Activated naive CD4-positive, alpha-beta T cell treated with anti-CD3 and anti-CD28 coated beads, Interleukin-2, amount 50 U/mL, for 16 hours (primary cell): ENCODE measurements around the gene TTC33.
"Not testable (repeated sequence)": the region's sequence is repeated elsewhere in the genome, so short reads cannot be mapped to it uniquely, and the experiment has no call there.

Experiments
- DNase-seq: peaks from one replicate; pipeline ENCODE4 v3.0.0-alpha.2; 2020

Gene TTC33

GRCh38 chr5:40648150-40648549, 107.6 kb downstream of the TTC33 start:
- DNase-seq, result no peak

- DNase-seq, result no peak
Measured at GRCh38 chr5:40646266-40646665, 109.5 kb downstream of the TTC33 start.

GRCh38 chr5:40639531-40639930, 116.2 kb downstream of the TTC33 start:
- DNase-seq, result not testable (repeated sequence)

- no peak for DNase-seq
Measured at GRCh38 chr5:40634593-40634992, 121.2 kb downstream of the TTC33 start.

- DNase-seq, result no peak
Measured at GRCh38 chr5:40634154-40634553, 121.6 kb downstream of the TTC33 start.

- no peak for DNase-seq
Measured at GRCh38 chr5:40631236-40631635, 124.5 kb downstream of the TTC33 start.

GRCh38 chr5:40630126-40630525, 125.6 kb downstream of the TTC33 start:
- no peak for DNase-seq

GRCh38 chr5:40628407-40628806, 127.4 kb downstream of the TTC33 start:
- DNase-seq, result no peak

- no peak for DNase-seq
Measured at GRCh38 chr5:40627706-40628105, 128.1 kb downstream of the TTC33 start.

GRCh38 chr5:40626801-40627200, 129.0 kb downstream of the TTC33 start:
- no peak for DNase-seq

- DNase-seq, result no peak
Measured at GRCh38 chr5:40623480-40624420, 132.0 kb downstream of the TTC33 start.

- no peak for DNase-seq
Measured at GRCh38 chr5:40622463-40623252, 133.1 kb downstream of the TTC33 start.

GRCh38 chr5:40619421-40619820, 136.3 kb downstream of the TTC33 start:
- no peak for DNase-seq

- no peak for DNase-seq
Measured at GRCh38 chr5:40618926-40619325, 136.8 kb downstream of the TTC33 start.

GRCh38 chr5:40616781-40617180, 139.0 kb downstream of the TTC33 start:
- no peak for DNase-seq

- DNase-seq, result no peak
Measured at GRCh38 chr5:40615586-40616170, 140.1 kb downstream of the TTC33 start.

GRCh38 chr5:40614923-40615585, 140.7 kb downstream of the TTC33 start:
- no peak for DNase-seq

GRCh38 chr5:40614466-40614865, 141.3 kb downstream of the TTC33 start:
- no peak for DNase-seq

GRCh38 chr5:40607202-40607601, 148.6 kb downstream of the TTC33 start:
- no peak for DNase-seq

- no peak for DNase-seq
Measured at GRCh38 chr5:40606077-40606765, 149.5 kb downstream of the TTC33 start.

GRCh38 chr5:40605295-40605958, 150.3 kb downstream of the TTC33 start:
- no peak for DNase-seq

- no peak for DNase-seq
Measured at GRCh38 chr5:40603378-40603777, 152.4 kb downstream of the TTC33 start.
